HEK293 (cell line): ENCODE results near the gene DNMT3B.

Source experiments
- EGR2 ChIP-seq: fragments of 450-650 bp; formaldehyde crosslinking; IDR thresholded peaks from 2 replicates; pipeline ENCODE4 v1.5.1; 2016; ENCODE audit warnings: low read depth, missing biosample characterization, missing genetic modification characterization
- GLIS1 ChIP-seq: fragments of 450-650 bp; formaldehyde crosslinking; IDR thresholded peaks from 2 replicates; pipeline ENCODE4 v1.5.1; 2016; ENCODE audit warnings: missing biosample characterization, missing genetic modification characterization
- KLF10 ChIP-seq: fragments of 450-650 bp; IDR thresholded peaks from 2 replicates; pipeline ENCODE4 v1.5.1; 2018; ENCODE audit warnings: missing biosample characterization, mild to moderate bottlenecking, missing genetic modification characterization
- PBX3 ChIP-seq: sonication (generic); formaldehyde crosslinking; IDR thresholded peaks from 2 replicates; pipeline ENCODE4 v1.8.1; 2022; ENCODE audit warnings: mild to moderate bottlenecking, moderate library complexity, missing genetic modification reagents
- PRDM10 ChIP-seq: fragments of 450-650 bp; formaldehyde crosslinking; IDR thresholded peaks from 2 replicates; pipeline ENCODE4 v1.5.1; 2016; ENCODE audit warnings: missing biosample characterization, missing genetic modification characterization
- REST ChIP-seq: fragments of 450-650 bp; formaldehyde crosslinking; IDR thresholded peaks from 2 replicates; pipeline ENCODE4 v1.5.1; 2016; ENCODE audit warnings: missing biosample characterization, missing genetic modification characterization
- SETDB1 ChIP-seq: IDR thresholded peaks from one replicate; pipeline ENCODE4 v1.6.1; 2017; ENCODE audit warnings: mild to moderate bottlenecking, low read length, moderate library complexity, mixed read lengths; ENCODE audit not compliant: insufficient read length
- SP3 ChIP-seq: fragments of 450-650 bp; formaldehyde crosslinking; IDR thresholded peaks from 2 replicates; pipeline ENCODE4 v1.5.1; 2016; ENCODE audit warnings: missing biosample characterization, missing genetic modification characterization
- SP7 ChIP-seq: fragments of 450-650 bp; formaldehyde crosslinking; IDR thresholded peaks from 2 replicates; pipeline ENCODE4 v1.5.1; 2016; ENCODE audit warnings: missing biosample characterization, missing genetic modification characterization
- YY1 ChIP-seq: fragments of 450-650 bp; formaldehyde crosslinking; IDR thresholded peaks from 2 replicates; pipeline ENCODE4 v1.5.1; 2018; ENCODE audit warnings: missing biosample characterization, missing genetic modification characterization
- ZBTB17 ChIP-seq: fragments of 450-650 bp; formaldehyde crosslinking; IDR thresholded peaks from 2 replicates; pipeline ENCODE4 v1.5.1; 2016; ENCODE audit warnings: missing biosample characterization, missing genetic modification characterization
- ZEB2 ChIP-seq: fragments of 450-650 bp; formaldehyde crosslinking; IDR thresholded peaks from 2 replicates; pipeline ENCODE4 v1.5.1; 2016; ENCODE audit warnings: missing biosample characterization, missing genetic modification characterization
- ZFHX2 ChIP-seq: fragments of 450-650 bp; formaldehyde crosslinking; conservative IDR thresholded peaks from 2 replicates; pipeline ENCODE4 v1.5.1; 2016; ENCODE audit warnings: missing biosample characterization, missing genetic modification characterization
- ZFP3 ChIP-seq: fragments of 450-650 bp; formaldehyde crosslinking; IDR thresholded peaks from 2 replicates; pipeline ENCODE4 v1.5.1; 2016; ENCODE audit warnings: low read depth, missing biosample characterization, missing genetic modification characterization
- ZNF155 ChIP-seq: fragments of 450-650 bp; formaldehyde crosslinking; IDR thresholded peaks from 2 replicates; pipeline ENCODE4 v1.5.1; 2016; ENCODE audit warnings: missing biosample characterization, missing genetic modification characterization
- ZNF184 ChIP-seq: fragments of 450-650 bp; IDR thresholded peaks from 2 replicates; pipeline ENCODE4 v1.5.1; 2018; ENCODE audit warnings: missing biosample characterization, mild to moderate bottlenecking, missing genetic modification characterization
- ZNF223 ChIP-seq: fragments of 450-650 bp; formaldehyde crosslinking; IDR thresholded peaks from 2 replicates; pipeline ENCODE4 v1.5.1; 2016; ENCODE audit warnings: missing biosample characterization, missing genetic modification characterization
- ZNF239 ChIP-seq: fragments of 450-650 bp; formaldehyde crosslinking; IDR thresholded peaks from 2 replicates; pipeline ENCODE4 v1.5.1; 2016; ENCODE audit warnings: missing biosample characterization, missing genetic modification characterization
- ZNF274 ChIP-seq, 2 experiments: fragments of 200-500 bp in 1 of 2; fragments of 450-650 bp in 1 of 2; sonication (Bioruptor generic) in 1 of 2; formaldehyde crosslinking in 1 of 2; IDR thresholded peaks; 2 replicates each; pipeline versions ENCODE4 v1.5.1 to v1.6.1; 2014 to 2016; ENCODE audit warnings: borderline replicate concordance in 1 of 2, inconsistent platforms in 1 of 2, low read length in 1 of 2, missing biosample characterization in 1 of 2, missing genetic modification characterization in 1 of 2
- ZNF354C ChIP-seq: fragments of 450-650 bp; formaldehyde crosslinking; IDR thresholded peaks from 2 replicates; pipeline ENCODE4 v1.5.1; 2016; ENCODE audit warnings: missing biosample characterization, missing genetic modification characterization, low read depth, borderline replicate concordance
- ZNF366 ChIP-seq: fragments of 450-650 bp; formaldehyde crosslinking; conservative IDR thresholded peaks from 2 replicates; pipeline ENCODE4 v1.5.1; 2016; ENCODE audit warnings: missing biosample characterization, missing genetic modification characterization
- ZNF473 ChIP-seq: fragments of 450-650 bp; formaldehyde crosslinking; IDR thresholded peaks from 2 replicates; pipeline ENCODE4 v1.5.1; 2017; ENCODE audit warnings: missing biosample characterization, missing genetic modification characterization
- ZNF510 ChIP-seq: fragments of 450-650 bp; formaldehyde crosslinking; IDR thresholded peaks from 2 replicates; pipeline ENCODE4 v1.5.1; 2018; ENCODE audit warnings: mild to moderate bottlenecking, missing genetic modification characterization, missing biosample characterization; ENCODE audit not compliant: insufficient replicate concordance
- ZNF513 ChIP-seq: fragments of 450-650 bp; IDR thresholded peaks from 2 replicates; pipeline ENCODE4 v1.5.1; 2018; ENCODE audit warnings: missing biosample characterization, missing genetic modification characterization
- ZNF561 ChIP-seq: fragments of 450-650 bp; IDR thresholded peaks from 2 replicates; pipeline ENCODE4 v1.5.1; 2018; ENCODE audit warnings: missing biosample characterization, missing genetic modification characterization, borderline replicate concordance
- ZNF571 ChIP-seq: fragments of 450-650 bp; formaldehyde crosslinking; IDR thresholded peaks from 2 replicates; pipeline ENCODE4 v1.5.0; 2017; ENCODE audit warnings: missing biosample characterization, missing genetic modification characterization
- ZNF677 ChIP-seq: fragments of 450-650 bp; IDR thresholded peaks from 2 replicates; pipeline ENCODE4 v1.5.0; 2018; ENCODE audit warnings: missing biosample characterization, mild to moderate bottlenecking, missing genetic modification characterization, moderate library complexity
- ZNF785 ChIP-seq: fragments of 450-650 bp; formaldehyde crosslinking; IDR thresholded peaks from 2 replicates; pipeline ENCODE4 v1.5.1; 2016; ENCODE audit warnings: missing biosample characterization, missing genetic modification characterization
- ZSCAN30 ChIP-seq: fragments of 450-650 bp; IDR thresholded peaks from 2 replicates; pipeline ENCODE4 v1.5.1; 2018; ENCODE audit warnings: missing biosample characterization, mild to moderate bottlenecking, missing genetic modification characterization, moderate library complexity

DNMT3B gene

GRCh38 chr20:32743237-32744112 lies 18.7 kb upstream of the DNMT3B start, which contains the start of gene COMMD7 (continued):
- TF ChIP-seq PRDM10 (tag by site-specific recombination) (peak; percentile 58), ZNF571 (tag by site-specific recombination) (no peak), ZSCAN30 (tag by site-specific recombination) (peak; percentile 65; the same call in 1 of the 2 replicates), ZNF561 (tag by site-specific recombination) (0 out of 2 replicates have a peak, but pooled peaks have one; percentile 40), PBX3 (CRISPR knock-in tag) (peak; percentile 46; the same call in 1 of the 2 replicates), SP3 (tag by site-specific recombination) (peak; percentile 38; the same call in 1 of the 2 replicates), REST (tag by site-specific recombination) (no peak), ZNF473 (tag by site-specific recombination) (no peak), ZNF513 (tag by site-specific recombination) (peak; percentile 42; the same call in 1 of the 2 replicates), ZNF785 (no peak), ZBTB17 (tag by site-specific recombination) (0 out of 2 replicates have a peak, but pooled peaks have one; percentile 30), ZNF184 (tag by site-specific recombination) (0 out of 2 replicates have a peak, but pooled peaks have one; percentile 49), ZFP3 (tag by site-specific recombination) (no peak), ZNF354C (no peak), ZNF155 (tag by site-specific recombination) (no peak), SP7 (tag by site-specific recombination) (0 out of 2 replicates have a peak, but pooled peaks have one; percentile 30), ZNF366 (no peak), ZNF510 (tag by site-specific recombination) (no peak), ZFHX2 (tag by site-specific recombination) (peak; percentile 83), KLF10 (tag by site-specific recombination) (peak; percentile 28; the same call in 1 of the 2 replicates), SETDB1 (no peak), YY1 (tag by site-specific recombination) (peak; percentile 45; the same call in 1 of the 2 replicates), ZNF274 (IDR thresholded peaks at IDR 0.05; ENCODE audit: low read length) (no peak), ZNF274 (tag by site-specific recombination; IDR thresholded peaks at IDR 0.05; ENCODE audit: borderline replicate concordance) (no peak), ZNF223 (tag by site-specific recombination) (no peak), ZNF239 (tag by site-specific recombination) (no peak), EGR2 (tag by site-specific recombination) (no peak; the same call in 1 of the 2 replicates), GLIS1 (tag by site-specific recombination) (peak; percentile 11; the same call in 1 of the 2 replicates), ZNF677 (tag by site-specific recombination) (0 out of 2 replicates have a peak, but pooled peaks have one; percentile 50), ZEB2 (tag by site-specific recombination) (peak; percentile 41; the same call in 1 of the 2 replicates)
